G401 (cell line): ENCODE results near the gene UTP14A. TPM values are rescaled to one million over a fixed set of nuclear protein-coding genes. Genes with fewer than 3 reads are reported as not detected.

ENCODE experiments used
- DNase-seq: peaks from one replicate; pipeline ENCODE4 v3.0.0-alpha.2; 2015; ENCODE audit warnings: low spot score
- in situ Hi-C: cut with HindIII; loops from 2 replicates; pipeline ENCODE4 v1.10.0; 2016; ENCODE audit warnings: low sequenced_read_pairs, mixed read lengths
- total RNA-seq: library from RNA; depleted of rRNA; stranded (reverse); fragments of >200 nt; shearing (Covaris generic); gene quantifications from 2 replicates; pipeline ENCODE4 v1.2.3, GENCODE V29; 2014

The UTP14A gene
- total RNA-seq, 1 experiment from 2014 or later: 12.1 TPM

DNA sequence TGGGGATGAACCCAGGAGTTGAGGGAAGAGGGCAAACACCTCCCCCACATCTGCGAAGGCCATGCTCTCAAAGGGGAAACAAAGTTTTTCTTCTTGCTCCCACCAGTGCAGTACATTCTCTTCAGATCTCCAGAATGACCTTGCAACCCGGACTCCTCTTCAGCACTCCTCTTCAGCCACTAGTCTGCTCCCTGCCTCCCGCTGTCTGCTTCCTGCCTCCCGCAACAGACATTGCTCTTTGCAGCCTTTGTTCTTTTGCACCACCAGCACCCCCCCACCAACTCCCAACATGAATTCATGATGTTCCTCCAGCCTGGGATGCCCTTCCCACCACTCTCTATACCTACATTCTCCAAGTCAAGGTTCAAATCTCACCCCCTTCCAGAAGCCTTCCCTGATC, 32.1 kb downstream of the UTP14A start:
- no peak for DNase-seq
- in situ Hi-C loops: no loop called here

DNA sequence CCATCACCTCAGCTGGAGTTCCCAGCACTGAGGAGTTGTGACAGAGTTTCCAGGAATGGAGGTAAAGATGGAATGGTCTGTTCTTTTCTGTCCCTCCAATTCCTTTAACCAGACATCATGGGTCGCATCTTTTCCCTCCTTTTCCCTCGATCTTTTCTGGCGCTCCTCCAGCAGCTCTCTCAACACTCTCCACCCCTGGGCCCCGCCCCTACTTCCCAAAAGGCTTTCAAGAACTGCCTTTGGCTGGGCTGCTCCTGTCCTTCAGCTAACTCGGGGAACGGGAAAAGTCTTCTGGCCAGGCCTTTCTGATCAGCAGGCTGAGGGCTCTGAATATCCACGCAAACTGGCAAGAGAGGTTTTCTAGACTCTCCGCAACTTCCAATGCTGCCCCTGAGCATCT, 34.0 kb downstream of the UTP14A start:
- in situ Hi-C loops: no loop called here
- DNase-seq: no peak

DNA sequence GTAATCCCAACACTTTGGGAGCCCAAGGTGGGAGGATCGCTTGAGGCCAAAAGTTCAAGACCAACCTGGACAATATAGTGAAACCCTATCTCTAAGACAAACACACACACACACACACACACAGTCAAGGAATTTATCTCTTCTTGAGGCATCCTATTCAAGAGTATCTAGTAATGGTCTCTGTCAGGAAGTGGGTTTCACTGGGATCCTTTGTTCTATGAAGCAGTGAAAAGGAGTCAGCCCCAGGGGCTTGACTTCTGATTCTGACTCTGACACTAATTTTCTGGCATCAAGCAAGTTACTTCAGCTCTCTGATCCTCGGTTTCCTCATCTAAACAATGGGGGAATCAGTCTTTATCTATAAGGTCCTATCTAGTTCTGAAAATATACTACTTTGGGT, 34.8 kb downstream of the UTP14A start:
- in situ Hi-C loops: no loop called here
- no peak for DNase-seq

DNA sequence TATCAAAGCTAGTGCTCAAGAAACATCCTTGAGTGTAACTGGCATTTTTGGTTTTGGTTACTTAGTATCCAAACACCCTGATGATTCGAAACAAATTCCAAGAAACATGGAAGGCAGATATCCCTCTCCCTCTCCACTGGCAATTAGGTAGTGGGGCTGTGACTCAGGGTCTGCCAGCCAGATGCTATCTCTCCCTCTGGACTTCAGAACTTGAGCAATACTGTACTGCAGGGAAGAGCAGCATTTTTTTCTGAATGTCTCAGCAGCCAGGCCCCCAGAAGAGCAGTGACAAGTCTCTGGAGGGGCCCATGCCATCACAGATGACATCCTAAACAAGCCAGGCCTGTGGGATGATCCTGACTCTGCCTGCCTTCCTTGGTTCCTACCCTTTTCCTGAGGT, 39.2 kb downstream of the UTP14A start:
- in situ Hi-C loops: no loop called here

DNA sequence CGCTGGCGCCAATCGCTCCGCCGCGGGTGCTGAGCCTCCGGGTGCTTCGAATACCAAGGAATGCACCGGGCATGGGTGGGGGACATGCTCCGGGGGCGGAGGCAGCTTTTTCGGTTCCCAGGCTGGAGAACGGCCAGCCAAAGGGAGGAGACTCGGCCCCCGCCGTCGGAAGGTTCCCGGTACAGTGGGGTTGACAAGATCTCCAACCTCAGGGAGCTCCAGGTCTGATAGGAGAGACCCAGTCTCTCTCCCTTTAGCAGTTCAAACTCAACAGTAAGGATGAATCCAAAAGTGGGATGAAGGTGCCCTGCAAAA, 47.3 kb downstream of the UTP14A start:
- in situ Hi-C loops: no loop called here

More for the DNA sequence above, 39.2 kb downstream of the UTP14A start:
- no peak for DNase-seq

DNA sequence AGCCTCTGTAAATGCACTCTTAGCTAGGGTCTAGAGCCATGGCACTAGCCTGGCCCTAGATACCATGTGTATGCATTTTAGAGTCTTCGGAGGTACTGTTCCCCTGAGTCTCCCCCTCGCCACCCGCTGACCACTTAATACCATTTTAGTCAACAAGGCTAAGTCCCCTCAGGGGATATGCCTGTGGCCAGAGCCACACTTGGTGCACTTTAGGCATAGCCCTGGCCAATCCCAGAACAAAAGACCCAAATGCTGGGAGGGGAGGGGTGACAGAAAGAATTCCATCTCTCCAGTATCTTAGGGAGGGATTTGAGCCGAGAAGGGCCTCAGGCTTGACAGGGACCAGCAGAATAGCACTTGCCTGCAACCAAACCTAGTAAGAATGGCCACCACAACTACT, 47.9 kb downstream of the UTP14A start:
- DNase-seq: no peak

More for the DNA sequence above, 47.3 kb downstream of the UTP14A start:
- DNase-seq: no peak

DNA sequence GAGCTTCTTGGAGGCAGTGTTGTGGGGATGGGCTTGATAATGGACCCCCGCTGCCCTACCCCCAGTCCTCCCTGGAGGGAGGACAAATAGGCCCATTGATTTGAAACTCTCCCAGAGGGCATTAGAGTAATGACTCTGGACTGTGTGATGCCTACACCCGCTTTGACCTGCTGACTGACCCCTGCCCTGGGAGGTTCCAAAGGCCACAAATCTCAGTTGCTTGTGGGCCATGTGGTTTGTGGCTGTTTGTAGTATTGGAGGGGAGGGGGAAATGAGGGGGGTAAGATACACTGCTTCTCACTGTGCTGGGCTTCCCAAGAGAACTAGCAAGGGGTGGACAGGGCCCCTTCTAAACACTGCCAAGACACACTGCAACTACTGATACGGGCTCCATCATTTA, 48.8 kb downstream of the UTP14A start:
- no peak for DNase-seq

More for the DNA sequence above, 47.9 kb downstream of the UTP14A start:
- in situ Hi-C loops: no loop called here

DNA sequence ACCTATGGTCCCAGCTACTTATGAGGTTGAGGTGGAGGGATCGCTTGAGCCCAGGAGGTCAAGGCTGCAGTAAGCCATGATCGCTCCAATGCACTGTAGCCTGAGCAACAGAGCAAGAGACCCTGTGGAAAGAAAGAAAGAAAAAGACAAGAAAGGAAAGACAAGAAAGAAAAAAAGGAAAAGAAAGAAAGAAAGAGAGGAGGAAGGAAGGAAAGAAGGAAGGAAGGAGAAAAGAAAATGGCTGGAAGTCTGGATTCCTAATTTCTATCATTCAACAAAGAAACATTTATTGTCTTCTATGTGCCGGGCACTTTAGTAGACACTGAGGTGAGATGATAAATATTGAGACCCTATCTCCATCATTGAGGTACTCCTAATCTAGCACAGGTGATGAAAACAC, 49.7 kb downstream of the UTP14A start:
- no peak for DNase-seq
- in situ Hi-C loops: no loop called here

More for the DNA sequence above, 48.8 kb downstream of the UTP14A start:
- in situ Hi-C loops: no loop called here

DNA sequence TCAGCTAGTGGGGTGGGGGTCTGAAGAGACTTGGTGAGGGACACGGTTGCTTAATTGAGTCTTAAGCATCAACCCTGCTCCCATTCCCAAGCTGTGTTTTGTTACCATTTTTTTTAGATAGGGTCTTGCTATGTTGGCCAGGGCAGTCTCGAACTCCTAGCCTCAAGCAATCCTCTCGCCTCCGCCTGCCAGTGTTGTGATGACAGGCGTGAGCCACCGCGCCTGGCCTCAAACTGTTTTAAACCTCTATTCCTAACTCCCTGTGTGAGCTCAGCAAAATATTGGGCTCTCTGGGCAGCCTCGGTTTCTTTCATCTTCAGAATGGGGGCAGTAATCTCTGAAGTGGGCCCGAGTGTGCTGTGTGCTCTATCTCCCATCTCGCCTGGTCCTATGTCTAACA, 50.2 kb downstream of the UTP14A start:
- in situ Hi-C loops: no loop called here
- DNase-seq: no peak

DNA sequence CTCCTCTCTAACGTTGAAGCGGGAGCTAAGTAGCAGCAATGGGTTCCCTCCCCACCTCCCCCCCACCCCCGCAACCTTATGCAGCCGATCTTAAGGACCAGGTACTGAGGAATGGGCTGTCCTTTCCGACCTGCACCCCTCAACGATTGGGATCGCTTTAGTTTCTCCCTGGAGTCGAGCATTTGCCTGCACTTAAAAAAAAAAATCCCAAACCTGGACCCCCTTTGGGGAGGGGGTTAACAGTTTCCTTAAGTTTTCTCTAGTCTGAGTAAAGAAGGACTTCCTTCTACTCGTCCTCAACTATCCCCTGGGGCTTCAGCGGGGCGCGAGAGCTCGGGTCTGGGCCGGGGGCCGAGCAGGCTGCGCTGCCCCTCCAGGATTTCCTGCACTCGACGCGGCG, 50.8 kb downstream of the UTP14A start:
- no peak for DNase-seq
- in situ Hi-C loops: no loop called here

DNA sequence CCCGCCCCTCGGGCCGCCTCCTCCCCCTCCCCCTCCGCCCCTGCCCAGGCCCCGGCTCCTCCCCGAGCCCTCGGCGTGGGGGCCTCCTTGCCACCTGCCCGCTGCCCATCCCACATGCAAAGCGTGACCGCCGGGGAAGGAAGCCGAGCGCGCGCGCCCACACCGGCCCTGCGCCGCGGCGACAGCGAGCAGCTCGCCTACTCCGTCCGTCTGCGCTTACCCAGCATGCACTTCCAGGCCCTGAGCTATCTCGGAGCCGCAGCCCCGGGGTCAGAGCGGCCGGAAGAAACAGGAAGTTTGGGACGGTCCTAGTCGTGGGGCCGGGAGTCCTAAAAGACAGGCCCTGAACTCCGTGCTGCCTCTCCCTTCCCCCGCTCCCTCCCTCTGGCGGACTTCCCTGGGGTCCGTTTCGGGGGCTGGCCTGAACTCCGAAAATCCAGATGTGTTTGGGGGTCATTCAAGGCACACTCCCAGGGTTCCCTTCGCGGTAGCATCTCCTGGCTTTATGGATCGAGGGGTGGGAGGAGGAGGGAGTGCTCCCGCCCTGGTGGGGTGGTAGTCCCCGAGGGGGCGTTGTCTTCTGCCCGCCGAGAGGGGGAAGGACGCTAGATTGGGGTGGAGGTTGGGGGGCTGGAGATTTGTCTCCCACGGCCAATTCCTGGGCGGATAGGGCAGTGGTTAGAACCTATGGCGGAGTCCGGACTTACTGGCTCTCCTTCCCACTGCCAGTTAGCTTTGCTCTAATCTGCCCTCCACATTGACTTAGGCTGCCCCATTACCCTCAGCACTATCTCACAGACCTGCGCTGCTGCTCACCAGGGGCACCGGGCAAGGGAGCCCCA, 51.5 kb downstream of the UTP14A start:
- DNase-seq: no peak
- in situ Hi-C loops: no loop called here

DNA sequence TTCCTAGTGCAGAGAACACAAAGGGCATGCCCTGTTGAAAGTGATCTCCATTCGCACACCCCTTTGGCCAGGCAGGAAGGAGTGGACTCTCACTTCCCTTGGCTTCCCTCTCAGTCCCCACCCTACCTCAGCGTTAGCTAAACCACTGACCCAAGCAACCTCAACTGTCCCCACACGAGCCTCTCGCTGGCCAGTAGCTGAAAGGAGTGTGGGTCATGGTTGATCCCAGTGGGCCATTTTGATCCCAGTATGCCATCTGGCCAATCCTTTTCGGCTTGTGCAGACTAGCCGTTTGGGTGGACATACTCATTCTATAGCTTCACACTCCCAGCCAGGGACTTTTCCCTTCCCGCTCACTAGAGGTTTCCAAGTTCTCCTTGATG, 52.1 kb downstream of the UTP14A start:
- in situ Hi-C loops: no loop called here
- DNase-seq: no peak

DNA sequence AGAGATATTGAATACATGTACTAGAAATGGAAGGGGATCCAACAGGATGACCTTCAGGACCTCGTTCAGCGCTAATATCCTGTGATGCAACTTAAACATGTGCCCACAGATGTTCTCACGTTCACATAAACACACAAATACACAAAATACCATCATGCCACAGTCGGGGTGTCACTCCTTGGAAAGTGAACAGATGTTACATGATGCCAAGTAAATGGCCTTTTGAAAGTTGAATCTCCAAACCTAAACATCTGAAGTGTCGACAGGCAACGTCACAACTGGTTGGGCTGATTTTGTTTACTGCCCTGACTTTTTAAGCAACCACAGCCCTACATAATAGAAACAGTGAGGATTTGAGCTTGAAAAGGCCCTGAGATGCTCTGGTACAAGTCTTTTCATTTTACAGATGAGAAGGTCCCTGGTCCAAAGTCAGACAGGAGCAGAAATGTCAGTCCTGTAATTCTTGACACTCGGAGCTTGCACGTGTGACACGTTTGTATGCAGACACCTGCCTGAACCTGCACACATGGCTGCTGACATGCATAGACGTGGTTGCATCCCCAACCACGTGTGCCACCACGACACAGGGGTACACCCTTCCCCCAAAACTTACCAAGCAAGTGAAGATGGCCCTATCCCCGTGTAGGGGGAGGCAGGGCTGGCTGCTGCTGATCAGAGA, 53.0 kb downstream of the UTP14A start:
- DNase-seq: no peak
- in situ Hi-C loops: no loop called here

DNA sequence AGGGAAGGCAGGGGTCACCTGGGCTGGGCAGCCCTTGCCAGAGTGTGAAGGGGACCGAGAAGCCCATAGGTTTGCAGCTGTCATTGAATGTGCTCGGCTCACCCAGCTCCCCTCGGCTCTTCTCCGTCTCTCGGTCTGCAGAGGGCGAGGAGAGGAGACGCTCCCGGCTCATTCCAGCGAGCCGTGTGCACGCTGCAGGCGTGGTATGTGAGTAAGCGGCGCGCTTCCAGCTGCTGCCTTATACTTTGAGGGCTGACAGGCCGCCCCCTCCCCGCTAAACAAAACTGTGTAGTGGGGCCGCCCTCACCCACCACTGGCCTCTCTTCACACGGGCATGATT, 53.5 kb downstream of the UTP14A start:
- DNase-seq: no peak
- in situ Hi-C loops: no loop called here

DNA sequence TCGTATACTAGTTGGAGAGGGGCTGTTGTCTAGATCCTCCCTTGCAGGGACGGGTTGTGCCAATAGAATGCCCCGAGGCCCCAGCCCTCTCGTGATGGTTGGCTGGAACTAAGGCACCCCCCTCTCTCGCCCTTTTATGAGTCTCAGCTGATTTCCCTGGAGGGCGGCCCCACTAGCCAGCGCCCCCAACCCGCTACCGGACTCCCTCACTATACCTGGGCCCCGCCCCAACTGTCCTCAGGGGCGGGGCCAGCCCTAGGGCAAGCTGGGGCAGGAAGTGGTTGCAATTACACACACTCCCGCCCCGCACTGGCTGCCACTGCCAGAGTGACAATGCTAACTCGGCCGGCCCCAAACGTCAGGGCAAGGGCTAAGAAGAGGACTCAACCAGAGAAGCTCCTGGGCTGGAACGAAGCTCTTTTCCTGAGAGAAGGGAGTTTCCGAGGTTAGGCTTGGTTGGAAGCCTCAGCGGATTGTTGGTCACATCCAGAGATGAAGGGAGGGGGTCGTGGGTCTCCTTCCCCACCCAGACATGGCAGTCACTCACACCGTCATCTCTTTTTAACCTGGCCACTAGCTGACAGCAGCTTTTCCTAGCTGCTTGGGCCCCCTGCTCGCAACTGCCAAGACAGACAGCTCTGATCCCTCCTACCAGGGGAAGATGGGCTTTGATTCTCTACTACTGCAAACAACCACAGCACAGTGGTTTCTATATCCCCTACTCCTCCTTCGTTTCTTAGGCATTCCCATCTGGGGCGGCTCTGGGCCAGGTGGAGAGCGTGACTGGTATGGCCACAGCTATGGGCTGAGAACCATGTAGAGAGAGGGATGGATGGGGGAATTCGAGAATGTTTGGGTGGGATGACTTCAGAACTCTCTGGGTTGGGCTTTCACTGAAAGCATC, 55.5 kb downstream of the UTP14A start:
- peak; percentile 31 for DNase-seq
- in situ Hi-C loops: no loop called here

DNA sequence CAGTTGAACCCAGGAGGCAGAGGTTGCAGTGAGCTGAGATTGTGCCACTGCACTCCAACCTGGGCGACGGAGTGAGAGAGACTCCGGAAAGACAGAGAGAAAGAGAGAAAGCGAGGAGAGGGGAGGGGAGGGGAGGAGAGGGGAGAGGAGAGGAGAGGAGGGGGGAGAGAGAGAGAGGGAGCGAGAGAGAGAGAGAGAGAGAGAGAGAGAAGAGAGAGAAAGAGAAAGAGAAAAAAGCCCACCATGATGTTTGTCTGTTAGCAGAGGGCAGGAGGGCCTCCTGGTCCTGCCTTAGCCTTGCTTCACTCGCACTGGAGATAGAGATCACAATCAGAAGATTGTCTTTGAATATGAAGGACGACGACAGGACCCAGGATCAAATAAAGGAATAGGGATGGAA, 57.8 kb downstream of the UTP14A start:
- DNase-seq: no peak
- in situ Hi-C loops: no loop called here

DNA sequence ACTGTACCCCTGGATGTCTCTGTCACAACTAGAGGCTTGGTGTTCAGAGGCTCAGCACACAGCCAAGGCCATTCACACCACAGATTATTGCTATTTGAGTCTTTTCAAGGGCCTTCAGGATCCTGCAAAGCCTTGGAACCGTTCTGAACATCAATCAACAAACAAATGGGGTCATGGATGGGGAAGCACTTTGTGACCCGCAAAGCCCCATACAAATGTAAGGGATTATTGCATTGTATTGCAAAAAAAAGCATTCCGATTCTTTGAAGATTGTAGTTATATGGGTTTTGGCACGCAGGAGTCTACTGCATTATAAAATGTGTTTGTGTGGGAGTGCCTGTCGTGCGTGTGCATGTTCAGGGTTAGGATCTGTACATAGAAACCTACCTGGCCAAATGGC, 59.2 kb downstream of the UTP14A start:
- no peak for DNase-seq
- in situ Hi-C loops: no loop called here

DNA sequence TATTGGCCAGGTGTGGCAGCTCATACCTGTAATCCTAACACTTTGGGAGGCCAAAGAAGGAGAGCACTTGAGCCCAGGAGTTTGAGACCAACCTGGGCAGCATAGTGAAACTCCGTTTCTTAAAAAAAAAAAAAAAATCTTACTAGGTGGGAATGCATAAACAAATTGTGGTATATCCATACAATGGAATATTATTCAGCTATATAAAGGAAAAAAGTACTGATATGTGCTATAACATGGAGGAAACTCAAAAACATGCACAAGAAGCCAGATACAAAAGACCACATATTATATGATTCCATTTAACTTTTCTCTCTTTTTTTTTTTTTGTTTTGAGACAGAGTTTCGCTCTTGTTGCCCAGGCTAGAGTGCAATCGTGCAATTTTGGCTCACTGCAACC, 63.0 kb downstream of the UTP14A start:
- no peak for DNase-seq
- in situ Hi-C loops: no loop called here

DNA sequence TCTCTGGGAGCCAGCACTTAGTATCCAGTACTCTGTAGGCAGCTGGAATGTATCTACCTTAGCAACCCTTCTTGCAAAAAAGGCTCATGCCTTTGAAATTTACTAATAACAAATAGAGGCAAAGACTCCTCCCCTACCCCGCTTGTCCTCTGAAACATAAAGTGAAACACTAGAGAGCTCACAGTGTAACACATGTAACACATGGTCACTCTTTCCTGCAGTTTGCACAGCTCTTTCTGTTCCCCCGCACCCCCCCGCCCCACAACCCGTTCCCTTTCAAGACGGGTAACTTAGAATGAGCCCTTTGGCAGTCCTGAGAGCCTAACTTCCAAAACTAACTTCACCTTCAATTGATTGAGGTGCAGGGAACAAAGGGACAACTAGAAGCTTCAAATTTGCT, 70.5 kb downstream of the UTP14A start:
- no peak for DNase-seq
- in situ Hi-C loops: no loop called here
